Rectal smooth muscle tissue (tissue), 1 donor: ENCODE results near the gene INO80B.

Source experiments
- H3K27ac ChIP-seq: one replicate; pipeline ENCODE4 v1.7.0; 2013; ENCODE audit warnings: low read depth, low read length, inconsistent platforms
- H3K27me3 ChIP-seq: one replicate; pipeline ENCODE4 v1.7.0; 2013; ENCODE audit warnings: low read length; ENCODE audit not compliant: control insufficient read depth, insufficient read depth
- H3K36me3 ChIP-seq: one replicate; pipeline ENCODE4 v1.7.0; 2013; ENCODE audit warnings: low read length; ENCODE audit not compliant: control insufficient read depth, insufficient read depth
- H3K4me1 ChIP-seq: one replicate; pipeline ENCODE4 v1.7.0; 2013; ENCODE audit warnings: low read length; ENCODE audit not compliant: control insufficient read depth, insufficient read depth
- H3K4me3 ChIP-seq: one replicate; pipeline ENCODE4 v1.7.0; 2013; ENCODE audit warnings: low read length
- H3K9ac ChIP-seq: one replicate; pipeline ENCODE4 v1.7.0; 2013; ENCODE audit warnings: low read length

The INO80B gene

DNA sequence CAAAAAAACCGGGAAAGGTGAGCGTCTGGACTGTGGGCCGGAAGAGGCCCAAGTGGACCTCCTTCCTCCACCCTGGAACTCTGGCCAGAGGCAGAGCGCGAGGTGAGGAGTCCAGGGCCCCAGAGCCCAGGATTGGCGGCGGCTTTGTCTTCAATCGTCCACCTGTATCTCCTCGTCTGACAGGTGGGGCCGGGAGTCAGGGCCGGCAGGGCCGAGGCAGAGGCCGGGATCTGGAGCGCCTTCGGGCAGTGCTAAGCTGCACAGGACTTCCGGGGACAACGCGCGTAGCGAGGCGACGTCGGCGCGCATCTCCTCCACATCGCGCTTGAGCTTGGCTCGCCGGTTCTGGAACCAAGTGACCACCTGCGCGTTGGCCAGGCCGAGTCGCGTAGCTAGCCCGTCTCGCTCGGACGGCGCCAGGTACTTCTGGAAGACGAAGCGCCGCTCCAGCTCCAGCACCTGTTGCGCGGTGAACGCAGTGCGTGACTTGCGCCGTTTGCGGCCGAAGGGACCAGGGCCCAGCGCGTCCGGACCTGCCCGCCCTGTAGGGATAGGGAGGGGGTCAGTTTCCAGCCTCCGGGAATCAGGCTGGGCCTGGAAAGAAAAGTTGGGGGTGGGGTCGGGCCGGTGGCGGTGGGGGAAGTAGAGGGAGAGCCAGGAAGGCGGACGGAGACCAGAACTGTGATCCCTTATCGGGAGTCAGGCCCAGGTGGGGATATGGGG lies 43.1 kb downstream of the INO80B start:
- Histone ChIP-seq H3K27me3 (peaks cover 27% of the 10 kb centered on the region), H3K4me3 (peak overlapping the region; percentile 68), H3K4me1 (peaks cover 11% of the 10 kb centered on the region), H3K27ac (no peak overlapping the region), H3K9ac (peak overlapping the region; percentile 36), H3K36me3 (peaks cover 8% of the 10 kb centered on the region)

DNA sequence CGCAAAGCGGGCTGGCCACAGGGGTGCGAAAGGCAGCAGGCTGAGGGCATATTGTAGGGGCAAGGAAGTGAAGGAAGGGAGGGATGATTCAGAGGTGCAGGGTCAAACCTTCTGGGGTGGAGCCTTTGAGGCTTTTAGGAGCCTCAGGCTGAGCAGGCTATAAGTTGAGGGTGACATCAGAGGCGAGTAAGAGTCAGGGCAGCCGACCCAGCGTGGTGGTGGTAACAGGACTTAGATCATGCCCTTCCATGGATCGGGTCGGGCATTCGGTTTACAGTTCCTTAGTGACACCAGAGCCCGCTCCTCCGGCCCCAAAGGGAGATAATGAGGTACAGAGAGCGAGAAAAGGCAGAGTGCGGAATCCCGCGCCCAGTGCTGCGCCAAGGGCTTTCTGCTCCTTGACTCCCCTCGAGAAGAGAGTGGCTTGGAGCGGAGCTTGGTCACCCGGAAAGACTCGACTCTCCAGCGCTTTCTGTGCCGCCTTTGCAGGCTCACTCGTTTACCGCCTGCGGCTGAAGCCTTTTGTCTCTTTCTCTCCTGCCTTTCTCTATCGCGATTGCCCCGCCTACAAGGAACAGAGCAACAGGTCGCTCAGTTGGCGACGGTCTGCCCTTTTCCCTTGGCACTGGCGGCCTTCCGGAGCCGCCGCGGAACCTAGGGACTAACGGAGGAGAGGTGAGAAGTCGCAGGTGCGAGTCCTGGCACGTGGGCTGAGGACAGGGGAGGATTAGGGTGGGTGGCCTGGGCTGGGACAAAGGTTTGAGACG lies 43.8 kb downstream of the INO80B start:
- H3K4me1 ChIP-seq = peaks cover 11% of the 10 kb centered on the region
- H3K9ac ChIP-seq = no peak overlapping the region
- H3K27ac ChIP-seq = no peak overlapping the region

DNA sequence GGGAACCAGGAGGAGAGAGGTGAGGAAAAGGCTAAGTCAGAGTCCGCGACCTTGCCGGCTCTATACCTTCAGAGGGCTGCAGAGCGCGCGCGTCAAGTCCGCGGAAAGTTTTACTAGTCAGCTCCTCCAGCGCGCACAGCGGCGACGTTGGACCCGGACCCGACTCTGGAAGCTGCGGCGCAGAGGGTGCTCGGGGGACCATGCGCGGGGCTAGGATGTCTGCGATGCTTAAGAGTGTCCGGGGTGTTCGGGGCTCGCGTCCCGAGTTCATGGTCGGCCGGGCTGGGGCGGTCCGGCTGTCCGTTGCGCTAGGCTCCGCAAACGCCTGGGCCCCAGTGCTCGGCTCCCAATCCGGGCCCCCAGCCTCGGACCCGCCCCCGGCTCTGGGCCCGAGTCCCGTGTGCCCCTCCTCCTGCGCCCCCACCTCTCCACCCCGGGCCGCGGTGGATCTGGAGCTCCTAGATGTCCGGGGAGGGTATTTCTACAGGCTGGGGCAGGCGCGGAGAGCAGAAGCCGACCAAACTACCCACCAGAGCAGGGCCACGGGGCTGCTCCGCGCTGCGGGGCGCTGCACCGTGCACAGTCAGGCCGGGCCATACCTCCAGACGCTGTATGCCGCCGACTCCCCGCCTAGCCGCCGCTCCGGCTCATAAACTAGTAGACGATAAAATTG lies 44.5 kb downstream of the INO80B start, which contains the start of gene LBX2:
LBX2 (minus strand) TSS at position 337 of the 673 bp plus-strand sequence; CDS start at position 271, 66 bp downstream.
- Histone ChIP-seq H3K4me1 (peaks cover 11% of the 10 kb centered on the region), H3K27me3 (peaks cover 32% of the 10 kb centered on the region), H3K4me3 (peak within 1 kb of the TSS; percentile 68), H3K36me3 (no peaks in the 10 kb centered on the region), H3K27ac (no peak within 1 kb of the TSS), H3K9ac (no peak within 1 kb of the TSS)

More for the DNA sequence above, 43.8 kb downstream of the INO80B start:
- Histone ChIP-seq H3K36me3 (peaks cover 5% of the 10 kb centered on the region), H3K27me3 (peaks cover 27% of the 10 kb centered on the region), H3K4me3 (peak overlapping the region; percentile 68)

DNA sequence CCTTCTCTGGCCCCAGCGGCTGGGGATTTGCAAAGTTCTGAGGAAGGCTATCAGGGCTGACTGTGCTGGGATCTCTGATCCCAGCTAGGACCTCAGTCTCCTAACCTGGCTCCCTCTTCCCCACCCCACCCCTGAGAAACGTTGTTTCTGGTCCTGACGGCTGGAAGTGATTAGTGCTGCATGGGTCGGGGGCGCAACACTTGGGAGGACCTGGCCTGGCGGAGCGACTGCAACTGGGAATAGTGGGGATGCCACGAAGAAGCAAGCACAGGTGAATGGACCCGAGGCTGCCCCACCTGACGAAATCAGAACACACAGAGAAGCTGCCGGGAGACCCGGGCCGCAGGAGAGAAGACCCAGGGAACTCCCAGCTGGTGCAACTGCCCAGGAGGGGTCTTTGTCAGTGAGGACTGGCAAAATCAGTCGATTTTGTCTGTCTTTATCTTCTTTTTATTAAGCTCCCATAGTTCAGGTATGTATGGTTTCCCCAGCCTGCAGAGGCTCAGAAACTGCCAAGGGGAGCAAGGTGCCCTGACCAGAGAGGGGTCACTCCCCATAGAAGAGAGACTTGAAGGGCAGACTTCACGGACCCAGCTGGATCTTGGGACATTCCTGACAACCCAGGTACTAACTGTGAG lies 45.2 kb downstream of the INO80B start:
- Histone ChIP-seq H3K27ac (no peak overlapping the region), H3K27me3 (peaks cover 32% of the 10 kb centered on the region), H3K36me3 (no peaks in the 10 kb centered on the region), H3K4me1 (peaks cover 11% of the 10 kb centered on the region), H3K9ac (no peak overlapping the region), H3K4me3 (no peak overlapping the region)

DNA sequence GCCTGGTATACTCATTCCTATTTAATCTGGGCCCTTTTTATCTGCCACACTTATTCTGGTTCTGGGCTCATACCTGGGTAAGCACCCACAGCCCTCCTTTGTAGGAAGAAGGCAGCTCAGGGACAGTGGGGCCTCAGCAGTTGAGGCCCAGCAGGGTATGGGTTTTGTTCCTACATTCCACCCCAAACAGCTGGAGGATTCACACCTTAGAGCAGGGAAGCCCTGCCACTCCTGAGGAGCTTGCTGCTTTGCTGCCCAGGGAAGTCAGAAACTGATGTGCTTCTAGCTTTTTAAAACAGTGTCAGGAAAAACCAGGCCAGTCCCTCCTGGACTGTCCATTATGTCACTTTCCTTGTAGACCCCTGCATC lies 45.7 kb downstream of the INO80B start:
- H3K36me3 ChIP-seq = no peaks in the 10 kb centered on the region
- no peak overlapping the region for H3K9ac ChIP-seq
- H3K27ac ChIP-seq = no peak overlapping the region
- peaks cover 11% of the 10 kb centered on the region for H3K4me1 ChIP-seq
- H3K4me3 ChIP-seq = no peak overlapping the region
- peaks cover 32% of the 10 kb centered on the region for H3K27me3 ChIP-seq

DNA sequence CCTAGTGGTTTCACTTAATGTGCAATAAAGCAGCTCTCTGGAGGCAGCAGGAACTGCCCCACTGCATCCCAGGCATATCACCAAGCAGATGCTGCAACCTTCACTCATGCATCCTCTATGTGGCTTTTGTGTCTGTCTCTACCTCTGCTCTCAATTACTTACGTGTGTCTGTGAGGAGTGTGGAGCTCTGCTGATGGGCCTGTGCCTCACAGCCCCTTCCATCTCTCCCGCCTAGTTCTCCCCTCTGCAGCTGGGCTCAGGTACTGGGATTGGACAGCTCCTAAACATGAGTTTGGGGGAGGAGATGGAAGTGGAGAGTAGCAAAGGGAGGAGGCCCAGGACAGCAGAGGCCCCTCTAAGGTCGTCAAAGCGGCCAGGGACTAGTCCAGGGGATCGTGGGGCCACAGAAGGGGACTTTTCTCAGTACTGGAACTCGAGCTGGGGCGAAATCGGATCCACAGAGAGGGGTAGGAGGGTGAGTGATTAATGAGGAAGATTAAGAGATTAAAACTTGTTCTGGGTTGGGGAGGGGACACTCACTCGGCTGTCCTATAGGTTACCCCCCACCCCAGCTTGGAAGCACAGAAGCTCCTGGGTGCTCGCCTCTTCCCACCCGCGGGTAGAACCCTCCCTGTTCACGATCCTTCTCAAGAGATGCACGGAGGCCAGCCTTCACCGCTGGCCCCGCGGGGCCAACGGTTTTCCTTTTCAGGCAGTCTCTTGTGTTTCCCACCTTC lies 46.6 kb downstream of the INO80B start:
- Histone ChIP-seq H3K27ac (no peak overlapping the region), H3K36me3 (no peaks in the 10 kb centered on the region), H3K27me3 (peaks cover 32% of the 10 kb centered on the region), H3K9ac (no peak overlapping the region), H3K4me3 (peak overlapping the region; percentile 64), H3K4me1 (peaks cover 15% of the 10 kb centered on the region)

DNA sequence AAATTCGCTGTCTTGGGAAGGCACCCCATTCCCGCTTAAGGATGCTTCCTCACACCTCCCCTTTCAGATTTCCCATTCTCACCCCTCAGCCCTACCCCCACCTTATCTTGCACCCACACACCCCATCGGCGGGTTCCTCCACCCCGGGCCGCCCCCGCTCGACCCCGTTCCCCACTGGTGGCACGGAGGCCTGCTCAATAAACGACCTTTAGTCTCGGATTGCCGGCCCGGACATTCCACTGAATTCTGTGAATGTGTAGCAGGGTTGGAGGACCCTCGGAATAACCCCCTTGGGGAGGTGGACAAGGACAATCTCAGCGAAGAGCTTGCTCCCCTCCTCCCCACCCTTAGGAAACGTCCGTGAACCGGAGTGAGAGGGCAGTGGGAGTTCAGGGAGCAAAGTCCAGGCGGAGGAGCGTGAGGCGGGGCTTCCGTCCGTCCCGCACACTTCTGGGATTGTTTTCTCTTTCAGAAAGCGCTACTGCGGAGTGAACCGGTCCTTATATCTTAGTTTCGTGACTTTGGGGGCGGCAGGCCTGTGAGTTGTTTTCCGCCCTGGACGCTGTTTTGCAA lies 47.3 kb downstream of the INO80B start:
- Histone ChIP-seq H3K4me1 (peaks cover 20% of the 10 kb centered on the region), H3K27me3 (peaks cover 32% of the 10 kb centered on the region), H3K9ac (peak overlapping the region; percentile 16), H3K27ac (no peak overlapping the region), H3K36me3 (no peaks in the 10 kb centered on the region), H3K4me3 (peak overlapping the region; percentile 64)

DNA sequence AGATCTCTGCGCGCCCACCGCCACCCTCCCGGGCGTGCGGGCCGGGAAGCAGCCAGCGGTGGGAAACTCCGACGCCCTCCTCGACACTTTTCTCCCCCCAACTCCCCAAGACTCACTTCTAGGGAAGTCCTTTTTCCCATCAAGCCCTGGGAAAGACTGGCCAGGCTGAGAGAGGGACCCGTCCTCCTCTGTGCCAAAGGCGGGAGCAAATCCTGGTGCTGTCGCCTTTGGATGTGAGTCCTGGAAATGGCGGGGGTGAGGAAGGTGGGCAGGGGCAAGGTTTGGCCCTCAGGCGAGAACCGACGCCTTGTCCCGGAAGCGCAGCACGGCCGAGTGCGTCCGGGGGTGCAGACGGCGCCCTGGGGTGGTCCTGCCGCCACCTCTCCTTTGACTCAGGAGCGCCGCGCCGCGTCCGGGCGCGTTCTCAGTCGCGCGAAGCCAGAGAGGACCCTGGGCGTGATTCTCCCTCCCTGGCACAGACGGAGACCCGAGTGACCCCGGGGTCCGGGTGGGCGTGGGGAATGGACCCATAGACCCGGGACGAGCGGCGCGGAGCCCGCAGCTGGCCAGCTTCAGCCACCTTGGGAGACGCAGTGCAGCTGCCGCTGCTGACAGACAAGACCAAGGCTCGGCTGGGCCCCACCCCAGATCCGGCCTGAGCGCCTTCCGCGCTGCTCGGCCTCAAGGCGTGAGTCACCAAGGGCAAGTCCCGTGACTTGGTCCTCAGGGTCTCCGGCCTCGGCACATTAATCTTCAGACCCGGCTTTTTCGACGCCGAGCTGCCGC lies 48.0 kb downstream of the INO80B start:
- H3K4me1 ChIP-seq = peaks cover 17% of the 10 kb centered on the region
- peak overlapping the region; percentile 64 for H3K4me3 ChIP-seq
- no peaks in the 10 kb centered on the region for H3K36me3 ChIP-seq
- H3K9ac ChIP-seq = peak overlapping the region; percentile 16
- peaks cover 28% of the 10 kb centered on the region for H3K27me3 ChIP-seq
- H3K27ac ChIP-seq = peak overlapping the region; percentile 54

DNA sequence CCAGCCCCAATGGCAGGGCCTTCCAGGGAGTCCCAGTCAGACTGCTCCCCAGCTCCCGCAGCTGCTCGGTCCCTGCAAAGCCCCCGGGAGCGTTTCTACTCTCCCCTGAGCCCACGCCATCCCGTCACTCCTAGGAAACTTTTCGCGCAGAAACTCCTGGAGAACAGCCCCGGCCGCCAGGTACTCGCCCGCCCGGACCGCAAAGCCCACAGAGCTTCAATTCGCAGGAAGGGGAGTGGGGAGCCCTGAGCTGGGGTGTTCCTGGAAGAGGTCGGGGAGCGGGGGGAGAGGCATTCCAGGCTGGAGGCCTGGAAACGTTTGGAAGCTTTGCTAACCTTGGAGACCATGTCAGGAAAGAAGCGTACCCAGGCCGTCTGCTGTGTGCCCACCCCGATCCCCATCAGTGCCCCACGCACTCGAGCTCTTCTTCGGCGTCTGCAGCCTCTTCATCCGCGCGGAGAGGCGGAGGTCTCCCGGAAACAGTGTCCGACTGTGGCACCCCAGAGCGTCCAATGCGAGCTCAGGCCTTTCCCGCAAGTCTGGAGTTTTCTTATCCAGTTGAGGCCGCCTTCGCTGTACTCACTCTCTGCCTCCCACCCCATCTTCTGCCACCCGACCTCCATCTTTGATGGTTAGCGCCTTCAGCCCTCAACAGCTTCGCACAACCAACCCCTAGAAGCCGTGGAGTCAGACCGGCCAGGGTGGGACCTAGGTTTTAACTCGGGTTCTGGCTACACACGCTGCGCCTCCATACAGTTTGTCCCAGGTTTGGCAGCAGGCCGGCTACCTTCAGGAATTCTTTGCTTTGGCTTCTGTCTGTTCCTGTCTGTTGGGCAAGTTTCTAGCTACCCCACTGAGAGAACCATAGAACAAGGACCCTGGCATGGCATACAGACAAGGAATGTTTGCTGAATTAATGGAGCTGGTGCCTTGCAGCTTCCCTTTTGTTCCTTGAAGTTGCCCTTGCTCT lies 48.9 kb downstream of the INO80B start:
- H3K4me3 ChIP-seq = peak overlapping the region; percentile 64
- H3K4me1 ChIP-seq = peaks cover 15% of the 10 kb centered on the region
- H3K27me3 ChIP-seq = peaks cover 20% of the 10 kb centered on the region
- H3K9ac ChIP-seq = no peak overlapping the region
- no peaks in the 10 kb centered on the region for H3K36me3 ChIP-seq
- peak overlapping the region; percentile 54 for H3K27ac ChIP-seq

DNA sequence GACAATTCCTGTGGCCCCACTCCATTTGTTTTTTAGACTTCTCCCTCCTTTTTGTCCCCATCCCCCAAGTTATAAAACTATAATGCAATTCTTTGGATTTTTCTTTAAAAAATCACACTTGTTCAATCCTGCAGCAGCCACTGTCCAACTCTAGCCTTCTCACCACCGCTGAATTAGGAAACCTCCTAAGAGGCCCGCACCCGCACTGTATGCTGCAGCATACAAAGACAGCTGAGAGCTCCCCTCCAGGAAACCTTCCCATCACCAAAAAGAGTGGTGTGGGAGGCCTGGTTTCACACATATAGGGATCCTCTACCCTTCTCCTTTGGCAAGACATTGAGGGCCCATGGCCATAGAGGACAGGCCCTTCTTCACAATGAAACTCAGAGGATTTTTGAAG lies 49.7 kb downstream of the INO80B start:
- Histone ChIP-seq H3K4me1 (peaks cover 12% of the 10 kb centered on the region), H3K27ac (no peak overlapping the region), H3K27me3 (peaks cover 15% of the 10 kb centered on the region), H3K36me3 (no peaks in the 10 kb centered on the region), H3K9ac (no peak overlapping the region), H3K4me3 (no peak overlapping the region)
